ENCODE data around the gene AQP1. TPM values are rescaled to one million over a fixed set of nuclear protein-coding genes. Genes with fewer than 3 reads are reported as not detected.

The AQP1 gene
- polyA plus RNA-seq, 2 of the 4 experiments (the other 2 are of a cell fraction) = 0.49 to 0.58 TPM

DNA sequence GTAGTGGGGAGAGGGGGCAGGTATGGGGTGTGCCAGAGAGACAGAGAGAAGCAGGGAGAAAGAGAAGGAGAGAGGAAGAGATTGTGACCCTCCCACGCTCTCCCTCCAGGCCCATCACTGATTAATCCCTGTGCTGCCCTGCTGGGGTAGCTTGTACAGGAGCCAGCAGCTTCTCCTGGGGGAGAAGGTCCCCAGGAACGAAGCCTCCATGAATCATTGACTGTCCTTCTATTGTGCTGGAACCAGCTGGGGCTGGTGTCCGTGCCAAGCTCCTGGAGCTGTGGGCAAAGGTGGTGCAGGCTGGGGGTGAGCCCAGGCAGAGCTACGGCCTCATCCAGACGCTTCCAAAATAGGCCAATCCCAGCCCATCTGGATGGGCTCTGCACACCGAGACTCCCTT, 20.9 kb downstream of the AQP1 start:
- no peak for TF ChIP-seq CBX8 (IDR thresholded peaks at IDR 0.05)
- TF ChIP-seq RCOR1 (IDR thresholded peaks at IDR 0.05; ENCODE audit: low read depth, low read length) = no peak
- no peak for TF ChIP-seq HDAC2 (IDR thresholded peaks at IDR 0.05)
- TF ChIP-seq NPAS2 (CRISPR knock-in tag; IDR thresholded peaks at IDR 0.05; ENCODE audit: borderline replicate concordance) = no peak
- no peak for TF ChIP-seq CEBPB (IDR thresholded peaks at IDR 0.05)
- TF ChIP-seq ESRRA (IDR thresholded peaks at IDR 0.05; ENCODE audit: borderline replicate concordance, low read length) = no peak
- TF ChIP-seq ZC3H11A (IDR thresholded peaks at IDR 0.05) = no peak
- TF ChIP-seq E2F6 (IDR thresholded peaks at IDR 0.05; ENCODE audit: borderline replicate concordance, low read depth) = no peak
- no peak for TF ChIP-seq HES2 (IDR thresholded peaks at IDR 0.05)
- no peak for TF ChIP-seq HMGXB4 (CRISPR knock-in tag; IDR thresholded peaks at IDR 0.05; ENCODE audit: borderline replicate concordance)
- no peak for TF ChIP-seq PHF8 (IDR thresholded peaks at IDR 0.05; ENCODE audit: borderline replicate concordance, low read depth)
- no peak for TF ChIP-seq HEYL (CRISPR knock-in tag; IDR thresholded peaks at IDR 0.05)
- TF ChIP-seq ZNF302 (CRISPR knock-in tag; IDR thresholded peaks at IDR 0.05) = no peak
- H3K4me3 ChIP-seq = no peak overlapping the region
- no peaks in the 10 kb centered on the region for H3K9me3 ChIP-seq
- no peaks in the 10 kb centered on the region for H3K4me1 ChIP-seq
- DNase-seq (ENCODE audit: low read depth in 1 of 2, low spot score in 1 of 2) (no peak), FAIRE-seq (no peak), ATAC-seq (no peak)
- WGBS (ENCODE audit: missing lambda C conversion rate) = 59% methylated on average over 6 of the region's 6 CpGs
- ChIA-PET POLR2A (no interaction called here), CTCF (interaction anchor here (1.2 to 1.8 kb wide), 2 partner anchors 9 to 190 kb away, joined by 3 to 4 read pairs; no protein-coding TSS in a partner anchor)
- H3K4me2 ChIP-seq = no peak overlapping the region
- no peak overlapping the region for H3K27ac ChIP-seq

DNA sequence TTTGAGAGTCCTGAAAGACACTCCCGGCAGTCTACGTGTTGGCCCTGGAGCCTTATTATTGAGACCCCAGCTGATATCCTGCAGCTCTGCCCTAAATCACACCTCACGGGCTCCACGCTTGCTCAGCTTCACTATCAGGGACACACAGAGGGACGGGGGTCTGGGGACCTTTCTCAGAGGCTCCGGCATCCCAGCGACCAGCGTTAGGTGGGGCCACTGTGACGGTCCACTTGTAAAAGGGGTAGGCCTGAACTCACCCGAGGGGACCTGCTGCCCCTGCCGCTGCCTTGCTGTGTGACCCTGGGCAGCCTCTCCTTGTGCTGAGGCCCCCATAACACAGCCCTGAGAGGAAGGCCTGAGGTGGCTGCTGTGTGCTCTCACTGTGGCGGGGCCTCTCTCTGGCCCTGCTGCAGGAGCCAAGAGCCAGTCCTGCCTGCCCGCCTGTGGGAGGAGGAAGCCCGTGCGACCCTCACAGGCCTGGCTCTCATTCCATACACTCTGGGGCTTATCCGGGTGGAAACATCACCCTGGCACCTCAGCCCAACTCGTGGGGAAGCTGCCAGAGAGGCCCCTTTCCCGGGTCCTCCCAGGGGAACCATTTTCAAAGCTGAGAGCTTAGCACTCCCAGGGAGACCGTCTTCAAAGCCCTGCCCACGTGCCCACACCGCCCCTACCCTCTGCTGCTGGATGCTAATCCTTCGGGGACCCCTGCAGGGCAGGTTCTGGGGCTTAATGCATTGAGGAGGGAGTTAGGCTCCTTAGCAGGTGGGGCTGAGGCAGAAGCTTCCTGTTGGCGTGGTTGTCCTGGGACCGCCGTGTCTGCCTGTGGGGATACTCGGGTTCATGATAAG, 21.7 kb downstream of the AQP1 start:
- ATAC-seq (no peak), DNase-seq (ENCODE audit: low read depth in 1 of 2, low spot score in 1 of 2) (no peak), FAIRE-seq (no peak)
- 72% methylated on average over 20 of the region's 26 CpGs for WGBS (ENCODE audit: missing lambda C conversion rate)
- Histone ChIP-seq H3K4me1 (0 out of 3 replicates have a peak, but pooled peaks cover under 1% of the 10 kb centered on the region), H3K9me3 (no peaks in the 10 kb centered on the region), H3K4me3 (no peak overlapping the region), H3K27ac (no peak overlapping the region), H3K4me2 (no peak overlapping the region)
- ChIA-PET POLR2A (no interaction called here), CTCF (interaction anchor here (0.9 to 1.3 kb wide), 2 partner anchors 11 to 55 kb away, joined by 3 to 4 read pairs; no protein-coding TSS in a partner anchor)
- TF ChIP-seq, protein P1, sequence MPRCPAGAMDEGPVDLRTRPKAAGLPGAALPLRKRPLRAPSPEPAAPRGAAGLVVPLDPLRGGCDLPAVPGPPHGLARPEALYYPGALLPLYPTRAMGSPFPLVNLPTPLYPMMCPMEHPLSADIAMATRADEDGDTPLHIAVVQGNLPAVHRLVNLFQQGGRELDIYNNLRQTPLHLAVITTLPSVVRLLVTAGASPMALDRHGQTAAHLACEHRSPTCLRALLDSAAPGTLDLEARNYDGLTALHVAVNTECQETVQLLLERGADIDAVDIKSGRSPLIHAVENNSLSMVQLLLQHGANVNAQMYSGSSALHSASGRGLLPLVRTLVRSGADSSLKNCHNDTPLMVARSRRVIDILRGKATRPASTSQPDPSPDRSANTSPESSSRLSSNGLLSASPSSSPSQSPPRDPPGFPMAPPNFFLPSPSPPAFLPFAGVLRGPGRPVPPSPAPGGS (IDR thresholded peaks at IDR 0.05) = no peak
- TF ChIP-seq PHF8 (IDR thresholded peaks at IDR 0.05; ENCODE audit: borderline replicate concordance, low read depth) = no peak
- TF ChIP-seq ZC3H11A (IDR thresholded peaks at IDR 0.05) = no peak
- no peak for TF ChIP-seq FOSB (CRISPR knock-in tag; IDR thresholded peaks at IDR 0.05)
- no peak for TF ChIP-seq FOXS1 (CRISPR knock-in tag; IDR thresholded peaks at IDR 0.05)

DNA sequence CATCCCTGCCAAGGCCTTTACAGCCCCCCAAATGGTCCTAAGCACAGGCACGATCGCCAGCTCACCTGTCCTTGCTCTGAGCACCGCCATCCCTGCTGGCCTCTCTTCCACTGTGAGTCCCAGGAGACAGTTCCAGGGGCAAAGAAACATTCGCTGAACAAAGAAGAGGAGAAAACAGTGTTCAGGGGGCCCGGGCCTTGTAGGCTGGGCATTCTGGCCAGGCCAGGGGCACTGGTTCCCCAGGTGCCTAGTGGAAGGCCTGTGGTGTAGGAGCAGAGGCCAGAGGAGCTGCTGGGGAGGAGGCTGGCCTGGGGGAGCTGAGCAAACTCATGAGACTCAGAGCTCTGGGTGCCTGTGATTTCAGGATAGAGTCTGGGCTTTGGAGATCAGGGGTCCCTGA, 22.6 kb downstream of the AQP1 start:
- no peak overlapping the region for H3K27ac ChIP-seq
- 0 out of 3 replicates have a peak, but pooled peaks cover 3% of the 10 kb centered on the region for H3K4me1 ChIP-seq
- TF ChIP-seq NR3C1 (IDR thresholded peaks at IDR 0.05) = no peak
- no peak for TF ChIP-seq REST (IDR thresholded peaks at IDR 0.05)
- no peak for TF ChIP-seq CEBPB (IDR thresholded peaks at IDR 0.05)
- TF ChIP-seq RAD21 (conservative IDR thresholded peaks at IDR 0.05 in 1 of 2, IDR thresholded peaks at IDR 0.05 in 1 of 2) = no peak
- TF ChIP-seq MAFK (IDR thresholded peaks at IDR 0.05; ENCODE audit: partially characterized antibody) = no peak
- TF ChIP-seq, protein P1 (IDR thresholded peaks at IDR 0.05) = no peak
- TF ChIP-seq HDAC2 (IDR thresholded peaks at IDR 0.05) = no peak
- no peak overlapping the region for H3K4me2 ChIP-seq
- ChIA-PET POLR2A (no interaction called here), CTCF (interaction anchor here (0.9 to 2.1 kb wide), 5 partner anchors 10 to 188 kb away, joined by 3 to 6 read pairs (median 4); no protein-coding TSS in a partner anchor)
- 63% methylated on average over 5 of the region's 5 CpGs for WGBS (ENCODE audit: missing lambda C conversion rate)
- H3K9me3 ChIP-seq = no peaks in the 10 kb centered on the region
- ATAC-seq (no peak), FAIRE-seq (no peak), DNase-seq (ENCODE audit: low read depth in 1 of 2, low spot score in 1 of 2) (no peak)
- H3K4me3 ChIP-seq = no peak overlapping the region

Data from A549 (cell line).